ENCODE measurements around the gene ERN1.

GRCh38 chr17:64032081-64032480 lies 97.9 kb downstream of the ERN1 start:
- no peak for TF ChIP-seq CTCF (IDR thresholded peaks at IDR 0.05)
- TF ChIP-seq POLR2A (IDR thresholded peaks at IDR 0.05): no peak

Data from body of pancreas (tissue), 4 donors.